K562 (cell line): ENCODE measurements around the gene BCAM. TPM values are rescaled to one million over a fixed set of nuclear protein-coding genes. Genes with fewer than 3 reads are reported as not detected.

Source experiments
- ARNT ChIP-seq, 2 experiments: fragments of 450-650 bp; IDR thresholded peaks; 2 replicates each; pipeline ENCODE4 v1.6.1; 2016; ENCODE audit warnings: mild to moderate bottlenecking in 1 of 2
- EZH2 ChIP-seq: IDR thresholded peaks from 2 replicates; pipeline ENCODE4 v1.6.1; 2012; ENCODE audit warnings: low read depth, mild to moderate bottlenecking, inconsistent platforms, low read length, borderline replicate concordance
- GATAD2A ChIP-seq: fragments of 450-650 bp; IDR thresholded peaks from 2 replicates; pipeline ENCODE4 v1.6.1; 2017
- HNRNPUL1 ChIP-seq: fragments of 200-400 bp; formaldehyde crosslinking; IDR thresholded peaks from 2 replicates; pipeline ENCODE4 v1.6.1; 2017; ENCODE audit warnings: low read length
- KAT7 ChIP-seq: sonication (generic); formaldehyde crosslinking; IDR thresholded peaks from 2 replicates; pipeline ENCODE4 v1.8.0; 2022; ENCODE audit warnings: missing genetic modification reagents, mild to moderate bottlenecking, borderline replicate concordance
- MCM3 ChIP-seq: fragments of 450-650 bp; IDR thresholded peaks from 2 replicates; pipeline ENCODE4 v1.6.1; 2016
- MTA3 ChIP-seq: fragments of 450-650 bp; formaldehyde crosslinking; IDR thresholded peaks from 2 replicates; pipeline ENCODE4 v1.6.1; 2017; ENCODE audit warnings: mild to moderate bottlenecking, borderline replicate concordance
- NFE2 ChIP-seq: IDR thresholded peaks from 2 replicates; pipeline ENCODE4 v1.6.1; 2014; ENCODE audit warnings: antibody characterized with exemption, low read depth
- NFIC ChIP-seq: fragments of 450-650 bp; IDR thresholded peaks from 2 replicates; pipeline ENCODE4 v1.6.1; 2017; ENCODE audit warnings: mild to moderate bottlenecking, inconsistent platforms
- NFYB ChIP-seq: IDR thresholded peaks from 2 replicates; pipeline ENCODE4 v1.6.1; 2011; ENCODE audit warnings: mild to moderate bottlenecking, moderate library complexity; ENCODE audit not compliant: insufficient read length; ENCODE audit errors: extremely low read depth
- NR3C1 ChIP-seq: sonication (generic); formaldehyde crosslinking; IDR thresholded peaks from 2 replicates; pipeline ENCODE4 v1.8.1; 2022; ENCODE audit warnings: missing genetic modification reagents
- NRF1 ChIP-seq, 2 experiments: fragments of 450-650 bp; IDR thresholded peaks in 1 of 2; conservative IDR thresholded peaks in 1 of 2; 2 replicates each; pipeline ENCODE4 v1.6.1; 2014; ENCODE audit warnings: mild to moderate bottlenecking in 2 of 2
- PRPF4 ChIP-seq: fragments of 200-400 bp; formaldehyde crosslinking; IDR thresholded peaks from one replicate; pipeline ENCODE4 v1.6.1; 2017; ENCODE audit warnings: low read length, low read depth, mild to moderate bottlenecking; ENCODE audit not compliant: insufficient read depth, poor library complexity, severe bottlenecking
- RAD21 ChIP-seq, 2 experiments: fragments of 250-450 bp in 1 of 2; fragments of 450-650 bp in 1 of 2; sonication (Bioruptor Pico) in 1 of 2; formaldehyde crosslinking in 1 of 2; IDR thresholded peaks in 1 of 2; conservative IDR thresholded peaks in 1 of 2; 2 replicates each; pipeline versions ENCODE4 v1.4.0 to v1.8.0; 2020 to 2022; ENCODE audit warnings: mild to moderate bottlenecking in 2 of 2, moderate library complexity in 1 of 2
- SRSF3 ChIP-seq: fragments of 200-400 bp; formaldehyde crosslinking; IDR thresholded peaks from 2 replicates; pipeline ENCODE4 v1.6.1; 2016; ENCODE audit warnings: mild to moderate bottlenecking, low read length, moderate library complexity; ENCODE audit not compliant: insufficient read depth
- TRIM24 ChIP-seq, 2 experiments: fragments of 450-650 bp; IDR thresholded peaks; 2 replicates each; pipeline ENCODE4 v1.6.1; 2016
- ZNF174 ChIP-seq: fragments of 250-450 bp; sonication (Bioruptor Pico); IDR thresholded peaks from 2 replicates; pipeline ENCODE4 v1.4.0; 2020; ENCODE audit warnings: mild to moderate bottlenecking
- polyA plus RNA-seq, 8 experiments: library from polyadenylated mRNA; depleted of rRNA in 4 of 8; stranded (reverse) in 5 of 8; unstranded in 3 of 8; fragments of >200 nt; fragmentation: Nextera tagmentation in 2 of 8; fragmentation: Illumina TruSeq in 1 of 8; extraction: Ambion mirVana in 2 of 8; extraction: Trizol in 1 of 8; gene quantifications; 2 replicates each; pipeline versions ENCODE4 v1.2.1 to v1.2.3, GENCODE V29; 2011 to 2014; ENCODE audit warnings: inconsistent platforms in 1 of 8, missing spikeins in 1 of 8
- total RNA-seq, 7 experiments: library from RNA; depleted of rRNA in 6 of 7; stranded (reverse); fragments of >200 nt in 6 of 7; fragmentation: Illumina TruSeq in 2 of 7; extraction: Trizol in 2 of 7; gene quantifications; 2 replicates each; pipeline versions ENCODE4 v1.2.1 to v1.2.3, GENCODE V29; 2011 to 2021; ENCODE audit warnings: low replicate concordance in 1 of 7
- TF ChIP-seq, protein P1 (sequence below): fragments of 250-450 bp; sonication (Bioruptor Pico); IDR thresholded peaks from 2 replicates; pipeline ENCODE4 v1.4.0; 2020
- TF ChIP-seq, protein P2 (sequence below): sonication (generic); formaldehyde crosslinking; IDR thresholded peaks from 2 replicates; pipeline ENCODE4 v1.8.1; 2023; ENCODE audit warnings: mild to moderate bottlenecking, missing genetic modification reagents, moderate library complexity
- TF ChIP-seq, protein P3 (sequence below), 2 experiments: fragments of 450-650 bp; IDR thresholded peaks; 2 replicates each; pipeline ENCODE4 v1.6.1; 2016

Gene BCAM
- total and polyA plus RNA-seq, 9 of the 15 experiments (the other 6 are each of a cell fraction or from before 2014, with no cell fraction given) = 0.07 to 1.3 (median 0.33) TPM; not detected in 2

DNA sequence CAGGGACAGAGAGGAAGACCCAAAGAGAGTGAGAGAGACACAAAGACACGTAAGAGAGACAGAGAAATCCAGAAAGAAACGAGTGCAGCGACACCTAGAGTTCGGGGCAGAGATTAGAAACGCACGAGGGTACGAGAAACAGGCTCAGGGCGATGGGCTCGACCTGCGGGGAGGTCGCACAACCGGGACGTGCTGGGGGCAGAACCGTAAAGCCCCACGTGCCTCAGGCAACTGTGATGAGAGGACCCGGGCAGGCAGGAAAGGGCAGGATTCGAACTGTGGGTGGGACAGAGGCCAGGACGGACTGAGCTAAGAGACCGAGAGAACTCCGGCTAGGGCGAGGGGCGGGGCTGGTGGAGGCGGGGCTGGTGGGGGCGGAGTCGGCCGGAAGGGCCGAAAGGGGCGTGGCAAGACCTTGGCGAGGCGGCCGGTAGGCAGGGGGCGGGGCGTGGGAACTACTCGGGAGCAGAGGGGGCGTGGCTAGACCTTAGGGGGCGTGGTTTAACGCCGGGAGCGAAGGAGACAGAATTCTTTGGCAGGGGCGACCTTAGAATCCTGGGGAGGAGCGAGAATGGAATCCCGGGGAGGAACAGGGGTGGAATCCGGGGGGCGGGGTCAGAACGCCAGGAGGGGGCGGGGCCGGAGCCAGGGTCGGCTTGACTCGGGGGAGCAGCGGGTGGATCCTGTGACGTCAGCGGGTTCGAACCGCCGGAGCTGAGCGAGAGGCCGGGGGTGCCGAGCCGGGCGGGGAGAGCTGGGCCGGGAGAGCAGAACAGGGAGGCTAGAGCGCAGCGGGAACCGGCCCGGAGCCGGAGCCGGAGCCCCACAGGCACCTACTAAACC is 36.9 kb downstream of the BCAM start, which contains the start of gene NECTIN2 (continued):
- no peak; a peak in 1 of 4 replicates for TF ChIP-seq TRIM24 (IDR thresholded peaks at IDR 0.05)
- TF ChIP-seq, protein P1, sequence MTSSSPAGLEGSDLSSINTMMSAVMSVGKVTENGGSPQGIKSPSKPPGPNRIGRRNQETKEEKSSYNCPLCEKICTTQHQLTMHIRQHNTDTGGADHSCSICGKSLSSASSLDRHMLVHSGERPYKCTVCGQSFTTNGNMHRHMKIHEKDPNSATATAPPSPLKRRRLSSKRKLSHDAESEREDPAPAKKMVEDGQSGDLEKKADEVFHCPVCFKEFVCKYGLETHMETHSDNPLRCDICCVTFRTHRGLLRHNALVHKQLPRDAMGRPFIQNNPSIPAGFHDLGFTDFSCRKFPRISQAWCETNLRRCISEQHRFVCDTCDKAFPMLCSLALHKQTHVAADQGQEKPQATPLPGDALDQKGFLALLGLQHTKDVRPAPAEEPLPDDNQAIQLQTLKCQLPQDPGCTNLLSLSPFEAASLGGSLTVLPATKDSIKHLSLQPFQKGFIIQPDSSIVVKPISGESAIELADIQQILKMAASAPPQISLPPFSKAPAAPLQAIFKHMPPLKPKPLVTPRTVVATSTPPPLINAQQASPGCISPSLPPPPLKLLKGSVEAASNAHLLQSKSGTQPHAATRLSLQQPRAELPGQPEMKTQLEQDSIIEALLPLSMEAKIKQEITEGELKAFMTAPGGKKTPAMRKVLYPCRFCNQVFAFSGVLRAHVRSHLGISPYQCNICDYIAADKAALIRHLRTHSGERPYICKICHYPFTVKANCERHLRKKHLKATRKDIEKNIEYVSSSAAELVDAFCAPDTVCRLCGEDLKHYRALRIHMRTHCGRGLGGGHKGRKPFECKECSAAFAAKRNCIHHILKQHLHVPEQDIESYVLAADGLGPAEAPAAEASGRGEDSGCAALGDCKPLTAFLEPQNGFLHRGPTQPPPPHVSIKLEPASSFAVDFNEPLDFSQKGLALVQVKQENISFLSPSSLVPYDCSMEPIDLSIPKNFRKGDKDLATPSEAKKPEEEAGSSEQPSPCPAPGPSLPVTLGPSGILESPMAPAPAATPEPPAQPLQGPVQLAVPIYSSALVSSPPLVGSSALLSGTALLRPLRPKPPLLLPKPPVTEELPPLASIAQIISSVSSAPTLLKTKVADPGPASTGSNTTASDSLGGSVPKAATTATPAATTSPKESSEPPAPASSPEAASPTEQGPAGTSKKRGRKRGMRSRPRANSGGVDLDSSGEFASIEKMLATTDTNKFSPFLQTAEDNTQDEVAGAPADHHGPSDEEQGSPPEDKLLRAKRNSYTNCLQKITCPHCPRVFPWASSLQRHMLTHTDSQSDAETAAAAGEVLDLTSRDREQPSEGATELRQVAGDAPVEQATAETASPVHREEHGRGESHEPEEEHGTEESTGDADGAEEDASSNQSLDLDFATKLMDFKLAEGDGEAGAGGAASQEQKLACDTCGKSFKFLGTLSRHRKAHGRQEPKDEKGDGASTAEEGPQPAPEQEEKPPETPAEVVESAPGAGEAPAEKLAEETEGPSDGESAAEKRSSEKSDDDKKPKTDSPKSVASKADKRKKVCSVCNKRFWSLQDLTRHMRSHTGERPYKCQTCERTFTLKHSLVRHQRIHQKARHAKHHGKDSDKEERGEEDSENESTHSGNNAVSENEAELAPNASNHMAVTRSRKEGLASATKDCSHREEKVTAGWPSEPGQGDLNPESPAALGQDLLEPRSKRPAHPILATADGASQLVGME (CRISPR knock-in tag) = no peak
- TF ChIP-seq PRPF4 = no peak
- TF ChIP-seq NRF1 (conservative IDR thresholded peaks at IDR 0.05 in 1 of 2, IDR thresholded peaks at IDR 0.05 in 1 of 2) = 0 out of 4 replicates have a peak, but pooled peaks of 1 of the 2 experiments have one; percentile 17
- peak; percentile 82; the same call in 1 of the 2 replicates for TF ChIP-seq MTA3
- TF ChIP-seq RAD21 (CRISPR knock-in tag; conservative IDR thresholded peaks at IDR 0.05 in 1 of 2, IDR thresholded peaks at IDR 0.05 in 1 of 2) = peak; percentile 51 to 55; a peak in 3 of 4 replicates
- TF ChIP-seq, protein P2, sequence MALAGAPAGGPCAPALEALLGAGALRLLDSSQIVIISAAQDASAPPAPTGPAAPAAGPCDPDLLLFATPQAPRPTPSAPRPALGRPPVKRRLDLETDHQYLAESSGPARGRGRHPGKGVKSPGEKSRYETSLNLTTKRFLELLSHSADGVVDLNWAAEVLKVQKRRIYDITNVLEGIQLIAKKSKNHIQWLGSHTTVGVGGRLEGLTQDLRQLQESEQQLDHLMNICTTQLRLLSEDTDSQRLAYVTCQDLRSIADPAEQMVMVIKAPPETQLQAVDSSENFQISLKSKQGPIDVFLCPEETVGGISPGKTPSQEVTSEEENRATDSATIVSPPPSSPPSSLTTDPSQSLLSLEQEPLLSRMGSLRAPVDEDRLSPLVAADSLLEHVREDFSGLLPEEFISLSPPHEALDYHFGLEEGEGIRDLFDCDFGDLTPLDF (CRISPR knock-in tag) = no peak
- no peak for TF ChIP-seq NFYB
- no peak for TF ChIP-seq MCM3
- TF ChIP-seq GATAD2A = peak; percentile 97
- TF ChIP-seq SRSF3 = no peak
- TF ChIP-seq NFIC = 0 out of 2 replicates have a peak, but pooled peaks have one; percentile 14
- TF ChIP-seq, protein P3, sequence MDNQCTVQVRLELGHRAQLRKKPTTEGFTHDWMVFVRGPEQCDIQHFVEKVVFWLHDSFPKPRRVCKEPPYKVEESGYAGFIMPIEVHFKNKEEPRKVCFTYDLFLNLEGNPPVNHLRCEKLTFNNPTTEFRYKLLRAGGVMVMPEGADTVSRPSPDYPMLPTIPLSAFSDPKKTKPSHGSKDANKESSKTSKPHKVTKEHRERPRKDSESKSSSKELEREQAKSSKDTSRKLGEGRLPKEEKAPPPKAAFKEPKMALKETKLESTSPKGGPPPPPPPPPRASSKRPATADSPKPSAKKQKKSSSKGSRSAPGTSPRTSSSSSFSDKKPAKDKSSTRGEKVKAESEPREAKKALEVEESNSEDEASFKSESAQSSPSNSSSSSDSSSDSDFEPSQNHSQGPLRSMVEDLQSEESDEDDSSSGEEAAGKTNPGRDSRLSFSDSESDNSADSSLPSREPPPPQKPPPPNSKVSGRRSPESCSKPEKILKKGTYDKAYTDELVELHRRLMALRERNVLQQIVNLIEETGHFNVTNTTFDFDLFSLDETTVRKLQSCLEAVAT (IDR thresholded peaks at IDR 0.05) = peak in 1 of 2 experiments; percentile 69; a peak in 2 of 4 replicates
- no peak for TF ChIP-seq EZH2
- no peak for TF ChIP-seq HNRNPUL1
- no peak for TF ChIP-seq NFE2
- TF ChIP-seq ZNF174 (CRISPR knock-in tag) = no peak
- no peak for TF ChIP-seq NR3C1 (CRISPR knock-in tag)
- peak in 1 of 2 experiments; percentile 88; a peak in 2 of 4 replicates for TF ChIP-seq ARNT (IDR thresholded peaks at IDR 0.05)
- TF ChIP-seq KAT7 (CRISPR knock-in tag) = no peak
